Activated naive CD8-positive, alpha-beta T cell treated with anti-CD3 and anti-CD28 coated beads, Interleukin-2, amount 10 ng/mL, durations not matched to agents 7 days and 5 days (primary cell): ENCODE measurements around the gene SCARB1. TPM values are rescaled to one million over a fixed set of nuclear protein-coding genes. Genes with fewer than 3 reads are reported as not detected.

Source experiments
- ATAC-seq: fragments of 150-1000 bp; cut with Tn5 transposase; one replicate; pipeline ENCODE4 v1.10.0; 2021; ENCODE audit warnings: low read depth, moderate library complexity
- POLR2A ChIA-PET: fragments of 350-600 bp; sonication (Branson Sonifier 250); formaldehyde crosslinking; loops from one replicate; lab custom pipeline; 2021; ENCODE audit warnings: antibody characterized with exemption; lab: Charles Lee
- DNase-seq: peaks from one replicate; pipeline ENCODE4 v3.0.0; 2021
- H3K27ac Mint-ChIP-seq: one replicate; pipeline ENCODE4 v1.8.0; 2022; ENCODE audit warnings: mild to moderate bottlenecking, mixed read lengths
- H3K27me3 Mint-ChIP-seq: one replicate; pipeline ENCODE4 v1.8.0; 2022; ENCODE audit warnings: mild to moderate bottlenecking, moderate library complexity, mixed read lengths
- H3K36me3 Mint-ChIP-seq: one replicate; pipeline ENCODE4 v1.8.0; 2021; ENCODE audit warnings: mild to moderate bottlenecking, mixed read lengths
- H3K4me1 Mint-ChIP-seq: one replicate; pipeline ENCODE4 v1.8.0; 2021; ENCODE audit warnings: mixed read lengths
- H3K4me3 Mint-ChIP-seq: one replicate; pipeline ENCODE4 v1.8.0; 2022; ENCODE audit warnings: mild to moderate bottlenecking, moderate library complexity, mixed read lengths
- H3K9me3 Mint-ChIP-seq: one replicate; pipeline ENCODE4 v1.8.0; 2021; ENCODE audit warnings: mixed read lengths
- total RNA-seq, 2 experiments: library from RNA; stranded (reverse); gene quantifications; one replicate each; pipeline ENCODE4 v1.2.3, GENCODE V29; 2021

SCARB1 gene
- total RNA-seq, 2 experiments from 2014 or later = 10.8 to 13.0 TPM

- peaks cover 21% of the 10 kb centered on the region for H3K4me1 Mint-ChIP-seq
- H3K36me3 Mint-ChIP-seq = peaks cover 2% of the 10 kb centered on the region
- no peak overlapping the region for H3K4me3 Mint-ChIP-seq
- DNase-seq (no peak), ATAC-seq (no peak)
- no peak overlapping the region for H3K27ac Mint-ChIP-seq
- peaks cover 5% of the 10 kb centered on the region for H3K27me3 Mint-ChIP-seq
- H3K9me3 Mint-ChIP-seq = no peaks in the 10 kb centered on the region
- POLR2A ChIA-PET = no interaction called here
Observed at GRCh38 chr12:124777399-124778372, 86.0 kb downstream of the SCARB1 start.

GRCh38 chr12:124776125-124776513 is 87.5 kb downstream of the SCARB1 start:
- peaks cover 24% of the 10 kb centered on the region for H3K4me1 Mint-ChIP-seq
- peaks cover 2% of the 10 kb centered on the region for H3K36me3 Mint-ChIP-seq
- H3K9me3 Mint-ChIP-seq = no peaks in the 10 kb centered on the region
- DNase-seq (no peak), ATAC-seq (no peak)
- H3K4me3 Mint-ChIP-seq = peak overlapping the region; percentile 35
- POLR2A ChIA-PET = no interaction called here
- no peak overlapping the region for H3K27ac Mint-ChIP-seq
- peaks cover 9% of the 10 kb centered on the region for H3K27me3 Mint-ChIP-seq

GRCh38 chr12:124774462-124775167 is 89.0 kb downstream of the SCARB1 start:
- Mint-ChIP-seq H3K4me3 (peak overlapping the region; percentile 67), H3K4me1 (peaks cover 24% of the 10 kb centered on the region), H3K9me3 (no peaks in the 10 kb centered on the region), H3K27ac (peak overlapping the region; percentile 74), H3K36me3 (peaks cover 2% of the 10 kb centered on the region), H3K27me3 (peaks cover 16% of the 10 kb centered on the region)
- DNase-seq (peak; percentile 58), ATAC-seq (peak; percentile 90)
- POLR2A ChIA-PET = interaction anchor here (0.7 to 1.2 kb wide), 2 partner anchors 212 to 837 kb away, joined by 3 to 8 read pairs; no protein-coding TSS in a partner anchor

GRCh38 chr12:124774054-124774461 is 89.6 kb downstream of the SCARB1 start:
- ATAC-seq (no peak), DNase-seq (no peak)
- H3K27ac Mint-ChIP-seq = peak overlapping the region; percentile 74
- H3K27me3 Mint-ChIP-seq = peaks cover 16% of the 10 kb centered on the region
- peaks cover 24% of the 10 kb centered on the region for H3K4me1 Mint-ChIP-seq
- POLR2A ChIA-PET = interaction anchor here (0.7 kb wide), 1 partner anchor 212 kb away, joined by 8 read pairs; no protein-coding TSS in a partner anchor
- H3K9me3 Mint-ChIP-seq = no peaks in the 10 kb centered on the region
- peak overlapping the region; percentile 67 for H3K4me3 Mint-ChIP-seq
- H3K36me3 Mint-ChIP-seq = peaks cover 2% of the 10 kb centered on the region

GRCh38 chr12:124772289-124773170 is 91.1 kb downstream of the SCARB1 start:
- H3K27ac Mint-ChIP-seq = peak overlapping the region; percentile 10
- peaks cover 2% of the 10 kb centered on the region for H3K36me3 Mint-ChIP-seq
- DNase-seq = no peak
- no peaks in the 10 kb centered on the region for H3K9me3 Mint-ChIP-seq
- no peak for ATAC-seq
- H3K4me1 Mint-ChIP-seq = peaks cover 21% of the 10 kb centered on the region
- POLR2A ChIA-PET = no interaction called here
- no peak overlapping the region for H3K4me3 Mint-ChIP-seq
- peaks cover 18% of the 10 kb centered on the region for H3K27me3 Mint-ChIP-seq

GRCh38 chr12:124771462-124772288 is 92.0 kb downstream of the SCARB1 start:
- peaks cover 28% of the 10 kb centered on the region for H3K4me1 Mint-ChIP-seq
- no peak overlapping the region for H3K27ac Mint-ChIP-seq
- H3K9me3 Mint-ChIP-seq = no peaks in the 10 kb centered on the region
- peak; percentile 92 for DNase-seq
- POLR2A ChIA-PET = no interaction called here
- peak overlapping the region; percentile 1 for H3K4me3 Mint-ChIP-seq
- peaks cover 2% of the 10 kb centered on the region for H3K36me3 Mint-ChIP-seq
- peak; percentile 25 for ATAC-seq
- peaks cover 15% of the 10 kb centered on the region for H3K27me3 Mint-ChIP-seq

- Mint-ChIP-seq H3K4me3 (no peak overlapping the region), H3K36me3 (no peaks in the 10 kb centered on the region), H3K27me3 (peaks cover 15% of the 10 kb centered on the region), H3K9me3 (no peaks in the 10 kb centered on the region), H3K27ac (no peak overlapping the region), H3K4me1 (peaks cover 28% of the 10 kb centered on the region)
- POLR2A ChIA-PET = no interaction called here
- DNase-seq (no peak), ATAC-seq (no peak)
Observed at GRCh38 chr12:124770728-124771127, 92.9 kb downstream of the SCARB1 start.

GRCh38 chr12:124769881-124770512 is 93.7 kb downstream of the SCARB1 start:
- peaks cover 3% of the 10 kb centered on the region for H3K36me3 Mint-ChIP-seq
- H3K4me1 Mint-ChIP-seq = peaks cover 24% of the 10 kb centered on the region
- DNase-seq (no peak), ATAC-seq (no peak)
- no peaks in the 10 kb centered on the region for H3K9me3 Mint-ChIP-seq
- POLR2A ChIA-PET = interaction anchor here (0.6 to 0.7 kb wide), 2 partner anchors 13 to 1031 kb away, joined by 4 read pairs; no protein-coding TSS in a partner anchor
- no peak overlapping the region for H3K27ac Mint-ChIP-seq
- no peak overlapping the region for H3K4me3 Mint-ChIP-seq
- peaks cover 18% of the 10 kb centered on the region for H3K27me3 Mint-ChIP-seq

GRCh38 chr12:124769163-124769530 is 94.5 kb downstream of the SCARB1 start:
- peaks cover 18% of the 10 kb centered on the region for H3K27me3 Mint-ChIP-seq
- H3K27ac Mint-ChIP-seq = no peak overlapping the region
- DNase-seq (no peak), ATAC-seq (no peak)
- peaks cover 17% of the 10 kb centered on the region for H3K4me1 Mint-ChIP-seq
- peaks cover 4% of the 10 kb centered on the region for H3K9me3 Mint-ChIP-seq
- H3K4me3 Mint-ChIP-seq = no peak overlapping the region
- H3K36me3 Mint-ChIP-seq = peaks cover 7% of the 10 kb centered on the region
- POLR2A ChIA-PET = interaction anchor here (0.7 kb wide), 1 partner anchor 14 kb away, joined by 3 read pairs; no protein-coding TSS in a partner anchor

- no peak overlapping the region for H3K4me3 Mint-ChIP-seq
- peaks cover 6% of the 10 kb centered on the region for H3K9me3 Mint-ChIP-seq
- peaks cover 7% of the 10 kb centered on the region for H3K36me3 Mint-ChIP-seq
- no peak overlapping the region for H3K27ac Mint-ChIP-seq
- DNase-seq (no peak), ATAC-seq (no peak)
- peaks cover 15% of the 10 kb centered on the region for H3K4me1 Mint-ChIP-seq
- H3K27me3 Mint-ChIP-seq = peaks cover 18% of the 10 kb centered on the region
- POLR2A ChIA-PET = interaction anchor here (0.7 kb wide), 1 partner anchor 13 kb away, joined by 3 read pairs; no protein-coding TSS in a partner anchor
Observed at GRCh38 chr12:124768452-124769162, 95.1 kb downstream of the SCARB1 start.

- Mint-ChIP-seq H3K27me3 (peaks cover 15% of the 10 kb centered on the region), H3K36me3 (peaks cover 7% of the 10 kb centered on the region), H3K4me1 (peaks cover 15% of the 10 kb centered on the region), H3K27ac (no peak overlapping the region), H3K4me3 (no peak overlapping the region), H3K9me3 (peaks cover 7% of the 10 kb centered on the region)
- POLR2A ChIA-PET = no interaction called here
- ATAC-seq (peak; percentile 89), DNase-seq (peak; percentile 90)
Observed at GRCh38 chr12:124767066-124767821, 96.4 kb downstream of the SCARB1 start.
